HEK293 (cell line): Measurements from ENCODE around the gene MYT1.

Experiments
- ATF2 ChIP-seq: fragments of 450-650 bp; formaldehyde crosslinking; IDR thresholded peaks from 2 replicates; pipeline ENCODE4 v1.5.1; 2016; ENCODE audit warnings: missing biosample characterization, missing genetic modification characterization, low read depth
- CTCF ChIP-seq: fragments of 450-650 bp; formaldehyde crosslinking; IDR thresholded peaks from 2 replicates; pipeline ENCODE4 v1.5.1; 2016; ENCODE audit warnings: missing biosample characterization, missing genetic modification characterization
- RBAK ChIP-seq: fragments of 450-650 bp; formaldehyde crosslinking; IDR thresholded peaks from 2 replicates; pipeline ENCODE4 v1.5.1; 2016; ENCODE audit warnings: missing biosample characterization, missing genetic modification characterization
- REPIN1 ChIP-seq: fragments of 450-650 bp; formaldehyde crosslinking; IDR thresholded peaks from 2 replicates; pipeline ENCODE4 v1.5.1; 2017; ENCODE audit warnings: missing biosample characterization, missing genetic modification characterization, low read depth
- ZNF211 ChIP-seq: fragments of 450-650 bp; formaldehyde crosslinking; IDR thresholded peaks from 2 replicates; pipeline ENCODE4 v1.5.1; 2016; ENCODE audit warnings: low read depth, missing biosample characterization, missing genetic modification characterization
- ZNF274 ChIP-seq, 2 experiments: fragments of 200-500 bp in 1 of 2; fragments of 450-650 bp in 1 of 2; sonication (Bioruptor generic) in 1 of 2; formaldehyde crosslinking in 1 of 2; IDR thresholded peaks; 2 replicates each; pipeline versions ENCODE4 v1.5.1 to v1.6.1; 2014 to 2016; ENCODE audit warnings: borderline replicate concordance in 1 of 2, inconsistent platforms in 1 of 2, low read length in 1 of 2, missing biosample characterization in 1 of 2, missing genetic modification characterization in 1 of 2

- TF ChIP-seq RBAK (tag by site-specific recombination): no peak
- TF ChIP-seq REPIN1 (tag by site-specific recombination): no peak
- no peak for TF ChIP-seq ZNF274 (IDR thresholded peaks at IDR 0.05; ENCODE audit: low read length)
- no peak for TF ChIP-seq ZNF274 (tag by site-specific recombination; IDR thresholded peaks at IDR 0.05; ENCODE audit: borderline replicate concordance)
- no peak for TF ChIP-seq ATF2 (tag by site-specific recombination)
- no peak for TF ChIP-seq CTCF
- no peak for TF ChIP-seq ZNF211 (tag by site-specific recombination)
These were observed 66.4 kb downstream of the MYT1 start for GRCh38 chr20:64230461-64231145.
